C4-2B (cell line): ENCODE measurements around the gene LEMD2.

ENCODE experiments used
- H3K27ac ChIP-seq: fragments of 450-650 bp; 2 replicates; pipeline ENCODE4 v1.5.1; 2017
- CTCF ChIP-seq: fragments of 450-650 bp; conservative IDR thresholded peaks from 2 replicates; pipeline ENCODE4 v1.5.1; 2017; ENCODE audit warnings: mild to moderate bottlenecking
- ZFX ChIP-seq: fragments of 450-650 bp; IDR thresholded peaks from 2 replicates; pipeline ENCODE4 v1.6.1; 2017

The LEMD2 gene

GRCh38 chr6:33757113-33757512 lies 31.8 kb downstream of the LEMD2 start:
- H3K27ac ChIP-seq = no peak overlapping the region
- TF ChIP-seq ZFX = no peak
- no peak for TF ChIP-seq CTCF

GRCh38 chr6:33756211-33756954 lies 32.5 kb downstream of the LEMD2 start:
- TF ChIP-seq ZFX (no peak), CTCF (no peak)
- H3K27ac ChIP-seq = no peak overlapping the region

GRCh38 chr6:33755070-33755869 lies 33.7 kb downstream of the LEMD2 start:
- H3K27ac ChIP-seq = no peak overlapping the region
- TF ChIP-seq ZFX (no peak), CTCF (no peak)

- H3K27ac ChIP-seq = no peak overlapping the region
- TF ChIP-seq ZFX = no peak
Measured at GRCh38 chr6:33754222-33754621, 34.7 kb downstream of the LEMD2 start.

GRCh38 chr6:33752646-33753015 lies 36.3 kb downstream of the LEMD2 start:
- no peak overlapping the region for H3K27ac ChIP-seq
- no peak for TF ChIP-seq CTCF
- TF ChIP-seq ZFX = no peak

GRCh38 chr6:33751771-33752645 lies 36.9 kb downstream of the LEMD2 start:
- no peak for TF ChIP-seq ZFX
- TF ChIP-seq CTCF = no peak
- 0 out of 2 replicates have a peak overlapping the region, but pooled peaks have one; percentile 4 for H3K27ac ChIP-seq

- H3K27ac ChIP-seq = no peak overlapping the region
- TF ChIP-seq CTCF (no peak), ZFX (no peak)
Measured at GRCh38 chr6:33750244-33750991, 38.5 kb downstream of the LEMD2 start.
